ENCODE results near the gene RUFY2.

Gene RUFY2

GRCh38 chr10:68364101-68364886, 42.8 kb downstream of the RUFY2 start:
- DNase-seq = no peak

DNA sequence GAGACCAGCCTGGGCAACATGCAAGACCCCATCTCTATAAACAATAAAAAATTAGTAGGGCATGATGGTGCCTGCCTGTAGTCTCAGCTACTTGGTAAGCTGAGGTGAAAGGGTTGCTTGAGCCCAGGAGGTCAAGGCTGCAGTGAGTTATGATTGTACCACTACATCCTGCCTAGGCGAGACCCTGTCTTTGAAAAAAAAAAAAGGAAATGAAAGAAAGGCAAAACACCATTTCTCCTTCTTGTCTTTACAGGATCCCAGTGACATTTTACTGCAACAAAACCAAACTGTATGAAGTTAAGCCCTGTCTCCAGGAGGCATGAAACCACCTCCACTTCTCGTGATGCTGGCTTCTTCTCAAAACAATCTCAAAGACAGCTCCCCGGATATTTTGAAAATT, 44.5 kb downstream of the RUFY2 start:
- no peak for DNase-seq

GRCh38 chr10:68359189-68359588, 47.9 kb downstream of the RUFY2 start:
- no peak for DNase-seq

DNA sequence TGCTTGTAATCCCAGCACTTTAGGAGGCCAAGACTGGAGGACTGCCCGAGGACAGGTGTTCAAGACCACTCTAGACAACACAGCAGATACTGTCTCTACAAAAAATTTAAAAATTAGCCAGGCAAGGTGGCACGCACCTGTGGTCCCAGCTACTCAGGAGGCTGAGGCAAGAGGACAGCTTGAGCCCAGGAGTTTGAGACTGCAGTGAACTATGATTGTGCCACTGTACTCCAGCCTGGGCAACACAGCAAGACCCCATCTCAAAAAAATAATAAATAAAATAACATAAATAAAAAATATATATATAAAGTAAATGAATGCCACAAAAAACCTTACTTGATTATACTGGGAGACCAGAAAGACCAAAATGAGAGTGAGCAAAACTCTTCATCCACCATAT, 53.5 kb downstream of the RUFY2 start:
- DNase-seq = no peak

- peak; percentile 36 to 61 for DNase-seq
Measured at GRCh38 chr10:68348265-68348741, 58.8 kb downstream of the RUFY2 start.

GRCh38 chr10:68346774-68347173, 60.3 kb downstream of the RUFY2 start:
- DNase-seq = no peak

DNA sequence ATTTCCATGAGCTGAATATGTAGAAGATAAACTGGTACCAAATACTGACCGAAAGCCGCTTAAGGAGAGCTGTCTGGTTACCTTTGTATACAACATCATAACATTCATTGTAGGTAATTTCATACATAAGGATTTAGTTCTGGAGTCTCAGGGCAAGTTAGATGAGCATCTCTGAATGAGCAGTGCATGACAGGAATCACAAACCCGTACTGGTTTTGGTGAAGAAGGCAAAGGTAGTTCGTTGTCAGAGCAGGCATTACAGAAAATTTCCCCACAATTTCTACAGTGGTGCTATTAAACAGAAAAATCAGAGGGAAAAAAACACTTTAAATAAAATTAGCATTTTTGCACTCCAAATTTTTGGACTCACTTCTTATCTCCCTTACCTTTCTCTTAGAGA, 61.5 kb downstream of the RUFY2 start:
- DNase-seq = no peak

DNA sequence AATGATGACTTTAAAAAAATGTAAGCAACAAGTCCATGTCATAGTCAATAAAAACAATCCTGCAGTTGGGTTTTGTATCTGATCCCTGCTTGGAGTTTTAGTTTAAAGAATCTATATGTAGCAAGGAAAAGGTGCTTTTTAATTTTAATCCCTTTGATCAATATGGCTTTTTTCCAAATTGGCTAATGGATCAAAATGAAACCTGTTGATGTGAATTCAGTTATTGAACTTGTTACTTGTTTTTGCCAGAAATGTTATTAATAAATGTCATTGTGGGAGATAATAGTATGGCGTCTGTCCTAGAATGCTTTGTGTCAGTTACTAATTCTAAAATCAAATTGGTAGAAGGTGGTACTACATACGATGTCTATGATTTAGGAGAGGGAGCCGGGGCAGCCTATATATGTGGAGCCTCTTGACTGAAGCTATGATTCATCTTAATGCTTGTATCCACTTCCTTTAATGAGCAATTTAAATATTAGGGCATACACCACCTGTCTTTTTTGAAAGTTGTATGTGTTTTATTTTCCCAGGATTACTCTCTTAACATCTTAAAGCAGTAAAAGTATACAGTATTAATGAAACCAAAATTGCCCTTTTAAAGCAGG, 64.1 kb downstream of the RUFY2 start:
- DNase-seq = no peak

- no peak for DNase-seq
Measured at GRCh38 chr10:68340358-68341080, 66.6 kb downstream of the RUFY2 start.

- no peak for DNase-seq
Measured at GRCh38 chr10:68336754-68337351, 70.2 kb downstream of the RUFY2 start.

- no peak for DNase-seq
Measured at GRCh38 chr10:68334672-68335467, 72.2 kb downstream of the RUFY2 start.

DNA sequence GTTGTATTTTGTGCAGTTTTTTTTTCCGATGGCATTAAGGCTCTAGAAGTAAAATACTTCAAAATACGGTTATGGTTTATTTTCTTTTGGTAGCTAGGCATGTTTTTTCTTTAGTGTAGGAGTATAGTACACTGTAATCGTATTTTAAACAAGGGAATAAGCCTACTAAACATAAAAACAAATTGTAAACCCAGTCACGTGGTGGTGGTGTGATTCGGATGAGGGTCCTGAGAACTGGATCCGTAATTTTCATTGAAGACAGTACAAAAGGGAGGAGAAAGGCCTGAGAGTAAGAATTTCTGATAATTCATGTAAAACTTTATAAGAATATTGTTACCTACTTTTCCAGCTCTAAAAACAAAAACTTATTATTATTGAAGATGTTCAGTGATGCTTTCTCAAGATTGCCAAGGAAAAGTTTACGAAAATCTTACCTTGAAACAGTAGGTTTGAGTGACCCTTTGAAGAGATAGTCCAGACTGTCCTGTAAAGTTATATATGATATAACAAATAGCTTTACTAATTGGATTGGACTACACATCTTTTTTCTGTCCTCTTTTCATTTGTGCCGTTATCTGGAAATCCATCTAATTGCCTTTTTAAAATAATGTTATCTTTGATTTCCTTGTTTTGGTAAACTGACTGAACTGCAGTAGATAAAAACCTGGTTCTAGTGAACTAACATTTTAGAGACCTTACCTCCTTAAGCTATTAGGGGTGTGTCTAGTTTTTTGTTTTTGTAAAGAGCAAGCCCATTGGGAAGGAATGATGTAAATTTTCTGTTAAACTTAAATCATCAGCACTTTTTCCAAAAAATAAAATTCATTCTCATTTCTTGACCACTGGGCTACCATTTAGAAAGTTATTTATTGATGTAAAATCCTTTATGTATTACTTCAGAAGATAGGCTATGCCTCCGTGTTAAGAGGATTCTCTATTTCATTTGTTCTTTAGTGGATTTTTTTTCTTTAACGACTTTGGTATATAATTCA, 73.3 kb downstream of the RUFY2 start:
- no peak for DNase-seq

DNA sequence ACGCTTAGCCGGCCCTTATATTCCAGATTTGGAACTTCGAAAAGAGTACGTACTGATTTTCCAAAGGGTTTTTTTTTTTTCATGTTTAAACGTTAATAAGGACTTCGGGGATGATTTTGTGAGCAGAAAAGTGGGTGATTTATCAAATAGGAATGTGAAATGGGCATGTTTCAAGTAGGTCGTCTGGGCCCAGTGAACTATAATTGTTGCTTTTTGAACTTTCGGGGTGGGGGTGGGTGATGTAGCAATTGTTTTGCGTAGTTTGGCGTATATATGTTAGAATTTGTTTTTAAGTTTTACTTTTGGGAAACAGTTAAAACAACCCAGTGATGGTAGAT, 74.0 kb downstream of the RUFY2 start:
- no peak for DNase-seq

GRCh38 chr10:68332259-68333057, 74.6 kb downstream of the RUFY2 start, which contains the start of gene PBLD:
PBLD (minus strand) TSS chr10:68332928; CDS start chr10:68306844, 26,084 bp downstream.
- DNase-seq = peak; percentile 46 to 67

- DNase-seq = peak; percentile 93 to 96
Measured at GRCh38 chr10:68331455-68332258, 75.4 kb downstream of the RUFY2 start, which contains the start of gene HNRNPH3. HNRNPH3 (plus strand) TSS chr10:68332064; CDS start chr10:68337222, 5,158 bp downstream.

DNA sequence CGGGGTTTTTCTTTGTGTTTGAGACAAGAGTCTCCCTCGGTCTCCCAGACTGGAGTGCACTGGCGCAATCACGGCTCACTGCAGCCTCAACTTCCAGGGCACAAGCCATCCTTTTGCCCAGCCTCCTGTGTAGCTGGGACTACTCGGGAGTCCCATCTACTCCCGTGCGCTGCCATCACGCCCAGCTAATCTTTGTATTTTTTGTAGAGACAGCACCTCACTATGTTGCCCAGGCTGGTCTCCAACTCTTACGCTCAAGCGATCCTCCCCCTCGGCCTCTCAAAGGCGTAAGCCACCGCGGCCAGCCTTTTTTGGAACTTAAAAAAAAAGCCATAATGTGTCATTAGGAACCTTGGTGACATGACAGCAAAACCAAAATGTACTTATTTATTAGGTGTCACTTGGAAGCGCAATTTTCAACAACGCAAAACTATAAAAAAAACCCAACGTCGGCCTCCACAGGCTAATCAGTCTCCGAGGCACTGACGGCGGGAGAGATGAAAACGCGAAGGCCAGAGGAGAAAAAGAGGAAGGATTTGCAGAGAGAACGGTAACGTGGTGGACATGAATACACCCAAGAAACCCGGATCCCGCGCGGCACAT, 76.1 kb downstream of the RUFY2 start:
- DNase-seq = peak in 1 of 2 experiments; percentile 71

- no peak for DNase-seq
Measured at GRCh38 chr10:68329506-68329861, 77.6 kb downstream of the RUFY2 start.

- peak; percentile 91 for DNase-seq
Measured at GRCh38 chr10:68327889-68328786, 78.9 kb downstream of the RUFY2 start.
